Activated CD8-positive, alpha-beta memory T cell treated with anti-CD3 and anti-CD28 coated beads, Interleukin-2, amount 50 U/mL, for 1 hour (primary cell): ENCODE measurements around the gene PITHD1.
"Not testable (repeated sequence)": the region's sequence is repeated elsewhere in the genome, so short reads cannot be mapped to it uniquely, and the experiment has no call there.

Experiments used
- DNase-seq: peaks from one replicate; pipeline ENCODE4 v3.0.0-alpha.2; 2020; ENCODE audit errors: extremely low read depth

Gene PITHD1

DNA sequence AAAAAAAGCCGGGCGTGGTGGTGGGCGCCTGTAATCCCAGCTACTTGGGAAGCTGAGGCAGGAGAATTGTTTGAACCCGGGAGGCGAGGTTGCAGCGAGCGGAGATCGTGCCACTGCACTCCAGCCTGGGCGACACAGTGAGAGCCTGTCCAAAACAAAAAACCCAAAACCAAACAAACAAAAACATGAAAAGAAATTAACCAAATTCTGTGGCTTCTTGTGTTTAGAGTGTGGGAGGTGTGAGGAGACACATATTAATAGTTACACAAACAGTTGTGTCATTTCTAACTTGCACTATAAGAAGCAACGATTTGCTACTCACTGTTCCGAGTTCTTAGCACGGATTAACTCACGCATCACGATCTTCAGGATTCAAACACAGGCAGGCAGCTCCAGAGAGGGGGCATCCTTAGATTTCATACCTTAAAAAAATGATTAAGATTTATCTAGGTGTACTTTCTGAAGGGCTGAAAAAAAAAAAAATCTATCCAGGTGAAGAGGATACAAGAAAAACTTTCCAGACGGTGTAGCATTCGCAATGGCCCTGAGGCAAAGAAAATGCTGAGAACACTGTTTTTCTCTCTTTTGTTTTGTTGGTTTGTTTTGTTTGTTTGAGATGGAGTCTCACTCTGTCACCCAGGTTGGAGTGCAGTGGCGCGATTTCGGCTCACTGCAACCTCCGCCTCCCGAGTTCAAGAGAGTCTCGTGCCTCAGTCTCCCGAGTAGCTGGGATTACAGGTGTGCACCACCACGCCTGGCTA, 47.7 kb downstream of the PITHD1 start:
- DNase-seq: no peak

DNA sequence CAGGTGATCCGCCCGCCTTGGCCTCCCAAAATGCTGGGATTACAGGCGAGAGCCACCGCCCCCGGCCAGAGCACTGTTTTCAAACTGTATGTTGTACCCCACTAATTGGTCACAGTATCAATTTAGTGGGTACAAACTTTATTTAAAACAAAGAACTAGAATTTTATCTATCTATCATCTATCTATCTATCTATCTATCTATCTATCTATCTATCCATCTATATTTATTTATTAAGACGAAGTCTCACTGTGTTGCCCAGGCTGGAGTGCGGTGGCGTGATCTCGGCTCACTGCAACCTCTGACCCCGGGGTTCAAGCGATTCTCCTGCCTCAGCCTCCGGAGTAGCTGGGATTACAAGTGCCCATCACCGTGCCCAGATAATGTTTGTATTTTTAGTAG, 48.4 kb downstream of the PITHD1 start:
- DNase-seq: not testable (repeated sequence)

DNA sequence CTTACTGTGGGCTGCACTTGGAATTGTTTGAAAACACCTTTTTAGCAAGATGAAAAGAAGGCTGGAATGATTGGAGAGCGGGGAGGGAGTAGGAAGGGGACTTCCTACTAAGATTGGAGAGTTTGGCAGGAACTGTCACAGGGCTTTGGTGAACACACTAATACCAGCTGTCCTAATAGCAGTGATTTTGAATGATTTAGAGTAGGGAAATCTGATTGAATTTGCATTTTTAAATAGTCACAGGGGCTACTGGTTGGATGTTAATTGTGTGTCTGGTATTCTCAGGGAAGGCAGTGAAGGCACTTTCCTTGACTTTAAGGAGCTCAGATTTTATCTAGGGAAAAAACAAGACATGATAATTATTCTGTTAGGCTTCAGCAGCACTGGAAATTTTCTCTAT, 49.5 kb downstream of the PITHD1 start:
- DNase-seq: no peak

DNA sequence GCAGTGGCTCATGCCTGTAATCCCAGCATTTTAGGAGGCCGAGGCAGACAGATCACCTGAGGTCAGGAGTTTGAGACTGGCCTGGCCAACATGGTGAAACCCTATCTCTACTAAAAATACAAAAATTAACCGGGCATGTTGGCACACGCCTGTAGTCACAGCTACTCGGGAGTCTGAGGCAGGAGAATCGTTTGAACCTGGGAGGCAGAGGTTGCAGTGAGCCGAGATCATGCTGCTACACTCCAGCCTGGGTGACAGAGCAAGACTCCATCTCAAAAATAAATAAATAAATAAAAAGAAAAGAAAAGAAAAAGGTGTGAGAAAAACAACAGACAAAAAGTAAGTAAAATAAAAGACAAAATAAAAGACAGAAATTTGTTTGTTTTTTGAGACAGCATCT, 55.9 kb downstream of the PITHD1 start:
- DNase-seq: not testable (repeated sequence)

DNA sequence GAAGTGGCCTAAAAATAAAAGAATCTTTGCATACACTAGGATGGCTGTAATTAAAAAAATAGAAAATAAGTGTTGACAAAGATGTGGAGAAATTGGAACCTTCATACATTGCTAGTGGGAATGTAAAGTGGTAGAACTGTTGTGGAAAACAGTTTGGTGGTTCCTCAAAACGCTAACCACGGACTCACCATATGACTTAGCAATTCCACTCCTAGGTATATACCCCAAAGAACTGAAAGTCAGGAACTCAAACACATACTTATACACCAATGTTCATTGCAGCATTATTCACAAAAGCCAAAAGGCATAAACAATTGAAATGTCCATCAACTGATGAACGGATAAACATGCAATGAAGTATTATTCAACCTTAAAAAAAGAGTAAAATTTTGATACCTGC, 57.8 kb downstream of the PITHD1 start:
- DNase-seq: no peak
